GM19099 (cell line): ENCODE measurements around the gene CXCR6.

ENCODE experiments used
- POLR2A ChIP-seq: IDR thresholded peaks from 3 replicates; pipeline ENCODE4 v1.6.1; 2011; ENCODE audit warnings: low read depth; ENCODE audit not compliant: insufficient read length; ENCODE audit errors: extremely low read depth

CXCR6 gene

GRCh38 chr3:45937206-45938042 is 5.8 kb upstream of the CXCR6 start:
- no peak for TF ChIP-seq POLR2A

- TF ChIP-seq POLR2A: no peak
These were observed 5.2 kb upstream of the CXCR6 start for GRCh38 chr3:45938043-45938435.

- no peak for TF ChIP-seq POLR2A
These were observed 4.4 kb upstream of the CXCR6 start for GRCh38 chr3:45938864-45939263.

GRCh38 chr3:45939341-45939771 is 3.9 kb upstream of the CXCR6 start:
- TF ChIP-seq POLR2A: no peak

GRCh38 chr3:45940004-45940780 is 3.1 kb upstream of the CXCR6 start:
- TF ChIP-seq POLR2A: no peak

GRCh38 chr3:45940781-45941365 is 2.4 kb upstream of the CXCR6 start:
- TF ChIP-seq POLR2A: no peak

GRCh38 chr3:45942051-45942825 is 1.0 kb upstream of the CXCR6 start:
- TF ChIP-seq POLR2A: no peak

GRCh38 chr3:45944830-45945620 is 1.8 kb downstream of the CXCR6 start:
- no peak for TF ChIP-seq POLR2A

- TF ChIP-seq POLR2A: no peak
These were observed 3.0 kb downstream of the CXCR6 start for GRCh38 chr3:45946307-45946706.

- TF ChIP-seq POLR2A: no peak
These were observed 3.6 kb downstream of the CXCR6 start for GRCh38 chr3:45946875-45947274.

GRCh38 chr3:45947361-45947760 is 4.1 kb downstream of the CXCR6 start:
- TF ChIP-seq POLR2A: no peak

- no peak for TF ChIP-seq POLR2A
These were observed 5.1 kb downstream of the CXCR6 start for GRCh38 chr3:45948311-45948781.

- TF ChIP-seq POLR2A: no peak
These were observed 5.6 kb downstream of the CXCR6 start for GRCh38 chr3:45948881-45949280.

GRCh38 chr3:45949432-45949831 is 6.2 kb downstream of the CXCR6 start:
- TF ChIP-seq POLR2A: no peak
